K562 (cell line): ENCODE data around the gene TNIP2. TPM values are rescaled to one million over a fixed set of nuclear protein-coding genes. Genes with fewer than 3 reads are reported as not detected.

Experiments used
- ATAC-seq: fragments of 200-7000 bp; cut with Tn5 transposase; 3 replicates; pipeline ENCODE4 v1.9.1; 2020; ENCODE audit warnings: moderate library complexity
- BruUV-seq: library from RNA; stranded (reverse); fragments of 400-500 nt; replicated peaks from 2 replicates; lab custom pipeline; 2021; lab: Mats Ljungman, UMichigan
- CTCF ChIA-PET: fragments of 300-600 bp; formaldehyde crosslinking; extraction: SDS; loops from one replicate; lab custom pipeline; 2021; ENCODE audit warnings: low intra/inter-chr PET ratio; lab: Yijun Ruan, JAX
- POLR2A ChIA-PET: fragments of 300-600, 350-650 bp; sonication (Branson Sonifier 250); formaldehyde crosslinking; extraction: SDS; loops from one replicate; lab custom pipeline; 2021; ENCODE audit warnings: antibody characterized with exemption, inconsistent platforms; lab: Yijun Ruan, JAX
- DNase-seq, 4 experiments: peaks; one replicate each; pipeline versions ENCODE4 v3.0.0 to v3.0.0-alpha.2; 2011 to 2018; ENCODE audit warnings: low spot score in 3 of 4, mixed read lengths in 3 of 4; ENCODE audit errors: extremely low read depth in 1 of 4
- FAIRE-seq: peaks from 2 replicates; lab custom pipeline; 2011; peaks lifted over from hg19 to GRCh38; lab: Jason Lieb, UNC
- H2AFZ ChIP-seq: 2 replicates; pipeline ENCODE4 v1.6.0; 2011; ENCODE audit warnings: low read depth, low read length, control low read depth, inconsistent platforms
- H3K27ac ChIP-seq: fragments of 200-600 bp; 3 replicates; pipeline ENCODE4 v1.8.0; 2011; ENCODE audit warnings: low read depth, mild to moderate bottlenecking, control low read depth, inconsistent platforms, low read length, moderate library complexity, mixed read lengths; ENCODE audit errors: extremely low read depth
- H3K27me3 ChIP-seq, 2 experiments: fragments of 300-600 bp in 1 of 2; 2 replicates in 1 of 2; 3 replicates in 1 of 2; pipeline versions ENCODE4 v1.6.0 to v1.8.0; 2011; ENCODE audit warnings: inconsistent platforms in 2 of 2, low read length in 2 of 2, mild to moderate bottlenecking in 1 of 2, mixed read lengths in 1 of 2, moderate library complexity in 1 of 2; ENCODE audit not compliant: control insufficient read depth in 2 of 2, insufficient read depth in 2 of 2
- H3K36me3 ChIP-seq: fragments of 300-600 bp; 3 replicates; pipeline ENCODE4 v1.8.0; 2011; ENCODE audit warnings: mild to moderate bottlenecking, low read length, inconsistent platforms; ENCODE audit not compliant: control insufficient read depth, insufficient read depth
- H3K4me1 ChIP-seq, 2 experiments: fragments of 200-600 bp in 1 of 2; replicated peaks in 1 of 2; 2 replicates in 1 of 2; 3 replicates in 1 of 2; pipeline versions ENCODE4 v1.5.1 to v1.8.0; 2011; ENCODE audit warnings: inconsistent platforms in 2 of 2, low read length in 2 of 2, mild to moderate bottlenecking in 1 of 2, mixed read lengths in 1 of 2, moderate library complexity in 1 of 2; ENCODE audit not compliant: control insufficient read depth in 2 of 2, insufficient read depth in 2 of 2
- H3K4me2 ChIP-seq: 2 replicates; pipeline ENCODE4 v1.6.1; 2011; ENCODE audit warnings: low read length, control low read depth, inconsistent platforms, mixed read lengths; ENCODE audit not compliant: insufficient read depth
- H3K4me3 ChIP-seq: fragments of 200-600 bp; sonication (generic), shearing (Covaris generic); 2 replicates; pipeline ENCODE4 v1.5.1; 2016; ENCODE audit warnings: control low read depth, inconsistent platforms
- H3K79me2 ChIP-seq: fragments of 200-600 bp; 3 replicates; pipeline ENCODE4 v1.8.0; 2011; ENCODE audit warnings: low read length, inconsistent platforms; ENCODE audit not compliant: control insufficient read depth, insufficient read depth
- H3K9ac ChIP-seq, 2 experiments: 2 replicates each; pipeline versions ENCODE4 v1.6.0 to v1.6.1; 2011; ENCODE audit warnings: low read depth in 2 of 2, low read length in 2 of 2, control low read depth in 1 of 2, inconsistent platforms in 1 of 2, mild to moderate bottlenecking in 1 of 2, mixed read lengths in 1 of 2; ENCODE audit not compliant: insufficient read depth in 1 of 2
- H3K9me1 ChIP-seq: one replicate; pipeline ENCODE4 v1.6.0; 2011; ENCODE audit warnings: inconsistent platforms, mild to moderate bottlenecking, low read length, moderate library complexity; ENCODE audit not compliant: control insufficient read depth, insufficient read depth
- H3K9me3 ChIP-seq: replicated peaks from 2 replicates; pipeline ENCODE4 v1.5.1; 2011; ENCODE audit warnings: low read depth, low read length, inconsistent platforms; ENCODE audit not compliant: control insufficient read depth, insufficient read depth
- H4K20me1 ChIP-seq: replicated peaks from 2 replicates; pipeline ENCODE4 v1.6.1; 2011; ENCODE audit warnings: low read length, inconsistent platforms, mixed read lengths; ENCODE audit not compliant: control insufficient read depth, insufficient read depth
- CTCF ChIP-seq, 3 experiments: IDR thresholded peaks in 2 of 3; conservative IDR thresholded peaks in 1 of 3; 2 replicates each; pipeline ENCODE4 v1.5.1; 2011 to 2012; ENCODE audit warnings: low read length in 3 of 3, mild to moderate bottlenecking in 3 of 3, control low read depth in 2 of 3, improper control_type of control experiment in 1 of 3, inconsistent platforms in 1 of 3, low read depth in 1 of 3, mixed read lengths in 1 of 3, moderate library complexity in 1 of 3; ENCODE audit not compliant: insufficient read depth in 2 of 3
- DDX20 ChIP-seq: fragments of 450-650 bp; IDR thresholded peaks from 2 replicates; pipeline ENCODE4 v1.6.1; 2016; ENCODE audit warnings: missing genetic modification characterization, low read depth, mild to moderate bottlenecking, missing compliant biosample characterization, moderate library complexity
- PCBP1 ChIP-seq: fragments of 200-400 bp; formaldehyde crosslinking; IDR thresholded peaks from 2 replicates; pipeline ENCODE4 v1.6.1; 2018; ENCODE audit warnings: mild to moderate bottlenecking, low read depth, low read length; ENCODE audit not compliant: poor library complexity, severe bottlenecking
- POLR2G ChIP-seq: fragments of 200-400 bp; formaldehyde crosslinking; IDR thresholded peaks from 2 replicates; pipeline ENCODE4 v1.6.1; 2017; ENCODE audit warnings: low read depth, mild to moderate bottlenecking, antibody characterized with exemption, low read length, moderate library complexity
- RBFOX2 ChIP-seq: fragments of 200-400 bp; formaldehyde crosslinking; IDR thresholded peaks from 2 replicates; pipeline ENCODE4 v1.6.1; 2017; ENCODE audit warnings: low read depth, mild to moderate bottlenecking, low read length, moderate library complexity
- YY1 ChIP-seq, 3 experiments: IDR thresholded peaks; 2 replicates each; pipeline ENCODE4 v1.6.1; 2011; ENCODE audit warnings: low read length in 2 of 3, mild to moderate bottlenecking in 2 of 3, moderate library complexity in 2 of 3, borderline replicate concordance in 1 of 3, control low read depth in 1 of 3, low read depth in 1 of 3; ENCODE audit not compliant: insufficient read depth in 3 of 3, insufficient replicate concordance in 2 of 3, control insufficient read depth in 1 of 3, insufficient read length in 1 of 3; ENCODE audit errors: extremely low read depth in 1 of 3
- ZNF740 ChIP-seq, 3 experiments: fragments of 200-800 bp in 1 of 3; sonication (Bioruptor generic) in 1 of 3; sonication (generic) in 1 of 3; formaldehyde crosslinking in 1 of 3; IDR thresholded peaks; 2 replicates each; pipeline versions ENCODE4 v1.6.1 to v1.8.0; 2016 to 2022; ENCODE audit warnings: mild to moderate bottlenecking in 2 of 3, missing compliant biosample characterization in 2 of 3, missing genetic modification characterization in 2 of 3, missing genetic modification reagents in 1 of 3
- ZNF76 ChIP-seq: fragments of 250-450 bp; sonication (Bioruptor Pico); IDR thresholded peaks from 2 replicates; pipeline ENCODE4 v1.4.0; 2020; ENCODE audit warnings: mild to moderate bottlenecking, moderate library complexity, borderline replicate concordance
- WGBS: fragments of 100-300 bp; shearing (Covaris generic); methylation state at CpG from one replicate; pipeline ENCODE4 v1.1.6; 2016; ENCODE audit warnings: low coverage, mixed read lengths; ENCODE audit not compliant: insufficient coverage; ENCODE audit errors: missing lambda C conversion rate; 5-methylcytosine and 5-hydroxymethylcytosine counted together
- in situ Hi-C: fragments of 300-500 bp; cut with MboI; formaldehyde crosslinking; loops from 4 replicates; pipeline ENCODE4 v1.15.0; 2018; ENCODE audit warnings: inconsistent platforms, mixed read lengths
- intact Hi-C: fragments of 100-400 bp; cut with micrococcal nuclease; formaldehyde crosslinking; loops from 2 replicates; pipeline ENCODE4 v1.14.2; 2022
- polyA plus RNA-seq, 8 experiments: library from polyadenylated mRNA; depleted of rRNA in 4 of 8; stranded (reverse) in 5 of 8; unstranded in 3 of 8; fragments of >200 nt; fragmentation: Nextera tagmentation in 2 of 8; fragmentation: Illumina TruSeq in 1 of 8; extraction: Ambion mirVana in 2 of 8; extraction: Trizol in 1 of 8; gene quantifications; 2 replicates each; pipeline versions ENCODE4 v1.2.1 to v1.2.3, GENCODE V29; 2011 to 2014; ENCODE audit warnings: inconsistent platforms in 1 of 8, missing spikeins in 1 of 8
- total RNA-seq, 7 experiments: library from RNA; depleted of rRNA in 6 of 7; stranded (reverse); fragments of >200 nt in 6 of 7; fragmentation: Illumina TruSeq in 2 of 7; extraction: Trizol in 2 of 7; gene quantifications; 2 replicates each; pipeline versions ENCODE4 v1.2.1 to v1.2.3, GENCODE V29; 2011 to 2021; ENCODE audit warnings: low replicate concordance in 1 of 7
- TF ChIP-seq, protein P1 (sequence below): fragments of 450-650 bp; formaldehyde crosslinking; IDR thresholded peaks from 2 replicates; pipeline ENCODE4 v1.4.0; 2020; ENCODE audit warnings: mild to moderate bottlenecking, moderate library complexity

Gene TNIP2
- total and polyA plus RNA-seq, 9 of the 15 experiments (the other 6 are each of a cell fraction or from before 2014, with no cell fraction given), result 0.61 to 42.6 (median 19.5) TPM

DNA sequence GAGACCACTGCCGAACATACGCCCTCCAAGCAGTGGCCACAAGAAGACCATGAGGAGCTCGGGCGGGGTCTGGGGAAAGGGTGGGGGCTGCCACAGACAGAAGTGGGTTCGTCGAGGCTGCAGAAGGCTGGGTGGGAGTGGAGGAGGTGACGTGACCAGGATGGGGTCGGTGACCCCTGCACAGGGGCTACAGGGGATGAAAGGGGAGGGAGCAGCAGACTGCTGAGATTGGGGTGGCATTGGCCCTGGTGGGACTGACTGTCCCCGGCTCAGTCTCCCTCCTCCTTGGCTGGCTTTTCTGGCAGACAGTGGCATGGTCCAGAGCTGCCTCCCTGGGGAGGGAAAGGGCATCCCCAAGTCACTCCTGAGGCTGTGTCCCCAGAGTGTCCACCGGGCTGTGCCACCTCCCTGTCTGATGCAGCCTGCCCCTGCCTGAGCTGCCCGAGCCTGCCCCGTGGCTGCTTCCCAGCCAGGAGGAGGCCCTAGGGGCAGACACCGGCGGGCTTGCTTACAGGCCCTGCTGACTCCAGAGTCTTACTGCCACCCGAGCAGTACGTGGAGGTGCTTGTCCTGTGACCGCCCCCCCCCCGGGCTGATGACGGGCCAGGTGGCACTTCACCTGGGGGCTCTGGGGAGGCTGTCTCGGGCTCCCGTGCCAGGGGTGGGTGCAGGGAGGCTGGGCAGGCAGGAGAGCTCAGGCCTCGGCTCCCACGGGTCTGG lies 44.0 kb upstream of the TNIP2 start:
- CTCF ChIA-PET, result no interaction called here
- no peak overlapping the region for H3K4me2 ChIP-seq
- 0 out of 6 replicates have a peak, but pooled peaks of 2 of the 3 experiments have one; percentile 11 to 12 for TF ChIP-seq CTCF (IDR thresholded peaks at IDR 0.05 in 2 of 3, conservative IDR thresholded peaks at IDR 0.05 in 1 of 3; ENCODE audit: insufficient read depth in 2 of 3, low read depth in 1 of 3, low read length in 3 of 3)
- peak; percentile 81; the same call in 1 of the 2 replicates for TF ChIP-seq ZNF740 (CRISPR knock-in tag; IDR thresholded peaks at IDR 0.05)
- no peak for TF ChIP-seq ZNF740 (tag; IDR thresholded peaks at IDR 0.05)
- TF ChIP-seq POLR2G, result peak; percentile 1; the same call in 1 of the 2 replicates
- no peak for TF ChIP-seq ZNF76 (CRISPR knock-in tag)
- TF ChIP-seq, protein P1, sequence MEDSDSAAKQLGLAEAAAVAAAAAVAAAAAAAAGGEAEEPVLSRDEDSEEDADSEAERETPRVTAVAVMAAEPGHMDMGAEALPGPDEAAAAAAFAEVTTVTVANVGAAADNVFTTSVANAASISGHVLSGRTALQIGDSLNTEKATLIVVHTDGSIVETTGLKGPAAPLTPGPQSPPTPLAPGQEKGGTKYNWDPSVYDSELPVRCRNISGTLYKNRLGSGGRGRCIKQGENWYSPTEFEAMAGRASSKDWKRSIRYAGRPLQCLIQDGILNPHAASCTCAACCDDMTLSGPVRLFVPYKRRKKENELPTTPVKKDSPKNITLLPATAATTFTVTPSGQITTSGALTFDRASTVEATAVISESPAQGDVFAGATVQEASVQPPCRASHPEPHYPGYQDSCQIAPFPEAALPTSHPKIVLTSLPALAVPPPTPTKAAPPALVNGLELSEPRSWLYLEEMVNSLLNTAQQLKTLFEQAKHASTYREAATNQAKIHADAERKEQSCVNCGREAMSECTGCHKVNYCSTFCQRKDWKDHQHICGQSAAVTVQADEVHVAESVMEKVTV (CRISPR knock-in tag), result no peak
- TF ChIP-seq PCBP1, result peak; percentile 48
- no peak for TF ChIP-seq DDX20 (tag)
- TF ChIP-seq YY1 (IDR thresholded peaks at IDR 0.05; ENCODE audit: borderline replicate concordance in 1 of 3, control insufficient read depth in 1 of 3, extremely low read depth in 1 of 3, insufficient read depth in 3 of 3, insufficient read length in 1 of 3, insufficient replicate concordance in 2 of 3, low read depth in 1 of 3, low read length in 2 of 3), result no peak
- TF ChIP-seq RBFOX2, result peak; percentile 47
- TF ChIP-seq, all 486 proteins: peak for 5
- Histone ChIP-seq H3K36me3 (no peaks in the 10 kb centered on the region), H3K4me3 (no peak overlapping the region), H3K27ac (no peak overlapping the region), H3K9me3 (no peaks in the 10 kb centered on the region), H3K9ac (peak overlapping the region in 1 of 2 experiments; percentile 89; a peak in 2 of 4 replicates), H3K9me1 (peaks cover 2% of the 10 kb centered on the region), H2AFZ (peak overlapping the region; percentile 70; the same call in 1 of the 2 replicates), H4K20me1 (no peaks in the 10 kb centered on the region), H3K4me1 (peaks cover 17 to 86% of the 10 kb centered on the region in 2 experiments; a peak in 4 of 5 replicates), H3K79me2 (no peaks in the 10 kb centered on the region; the same call in 2 of the 3 replicates), H3K27me3 (no peaks in the 10 kb centered on the region)
- no TSS peak for BruUV-seq
- in situ Hi-C loops (no loop called here), intact Hi-C loops (no loop called here)
- ATAC-seq, result no peak
- 85% methylated on average over 21 of the region's 23 CpGs for WGBS
- DNase-seq, result no peak
- POLR2A ChIA-PET, result interaction anchor here (0.7 to 1.6 kb wide), 6 partner anchors 9 to 331 kb away, joined by 3 to 5 read pairs (median 4); partner anchors contain the start of gene RNF4
- no peak for FAIRE-seq
